ENCODE data around the gene TACC3.
"Not testable (repeated sequence)": the region's sequence is repeated elsewhere in the genome, so short reads cannot be mapped to it uniquely, and the experiment has no call there.

TACC3 gene

DNA sequence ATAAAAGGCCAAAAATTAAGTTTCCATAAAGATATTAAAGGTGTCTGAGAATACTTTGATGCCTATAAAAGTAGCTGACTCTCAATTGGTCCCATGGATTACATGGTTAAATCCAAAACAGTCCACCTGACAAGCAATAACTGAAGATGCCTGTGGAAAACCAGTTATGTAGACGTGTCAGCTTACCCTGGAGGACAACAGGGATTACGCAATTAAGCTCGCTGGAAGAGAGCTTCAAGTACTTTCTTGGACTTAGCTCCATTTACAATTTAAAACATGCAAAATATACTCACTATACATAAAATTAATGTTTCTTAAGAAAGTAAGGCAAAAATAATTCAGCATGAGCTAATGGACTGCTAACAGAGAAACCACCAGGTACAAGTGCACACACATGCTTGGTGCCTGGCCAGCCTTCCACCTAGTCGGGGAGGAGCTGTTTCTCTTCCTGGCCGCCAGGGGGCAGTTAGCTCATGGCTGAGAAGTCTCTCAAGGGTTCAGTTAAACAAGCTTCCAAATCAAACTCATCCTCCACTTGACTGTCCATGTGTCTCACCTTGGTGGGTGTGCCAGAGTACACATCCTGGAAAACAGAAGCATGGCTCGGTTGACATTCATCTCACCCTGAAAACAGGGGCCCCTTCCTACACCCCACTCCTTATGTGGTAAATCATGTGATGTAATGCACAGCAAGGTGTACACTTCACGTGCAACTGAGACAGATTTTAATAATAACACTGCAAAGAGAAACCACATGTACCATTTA, 28.0 kb upstream of the TACC3 start:
- H3K9ac ChIP-seq (ENCODE audit: low read length): no peak overlapping the region
- H3K27ac ChIP-seq (ENCODE audit: low read length): no peak overlapping the region; the same call in 1 of the 2 replicates
- no peak overlapping the region for H3K4me2 ChIP-seq (ENCODE audit: low read depth, low read length)
- peaks cover 24% of the 10 kb centered on the region for H3K36me3 ChIP-seq (replicated peaks; ENCODE audit: insufficient read depth, low read length)
- H3F3A ChIP-seq (ENCODE audit: insufficient read depth, low read length): peaks cover 19% of the 10 kb centered on the region
- peak; percentile 79 for DNase-seq
- H4K20me1 ChIP-seq (ENCODE audit: insufficient read depth, low read length): 0 out of 2 replicates have a peak, but pooled peaks cover 4% of the 10 kb centered on the region
- H3K79me2 ChIP-seq (ENCODE audit: low read length): peaks cover 13% of the 10 kb centered on the region
- H3K4me1 ChIP-seq (ENCODE audit: low read length): no peaks in the 10 kb centered on the region
- H3K9me3 ChIP-seq (replicated peaks; ENCODE audit: insufficient read depth, low read length): no peaks in the 10 kb centered on the region
- H3K4me3 ChIP-seq (ENCODE audit: low read length): no peak overlapping the region
- no peak overlapping the region for H2AFZ ChIP-seq (ENCODE audit: low read length)
- no peak for TF ChIP-seq EZH2 (optimal IDR thresholded peaks at IDR 0.05; ENCODE audit: low read depth, low read length)
- TF ChIP-seq, protein P1, sequence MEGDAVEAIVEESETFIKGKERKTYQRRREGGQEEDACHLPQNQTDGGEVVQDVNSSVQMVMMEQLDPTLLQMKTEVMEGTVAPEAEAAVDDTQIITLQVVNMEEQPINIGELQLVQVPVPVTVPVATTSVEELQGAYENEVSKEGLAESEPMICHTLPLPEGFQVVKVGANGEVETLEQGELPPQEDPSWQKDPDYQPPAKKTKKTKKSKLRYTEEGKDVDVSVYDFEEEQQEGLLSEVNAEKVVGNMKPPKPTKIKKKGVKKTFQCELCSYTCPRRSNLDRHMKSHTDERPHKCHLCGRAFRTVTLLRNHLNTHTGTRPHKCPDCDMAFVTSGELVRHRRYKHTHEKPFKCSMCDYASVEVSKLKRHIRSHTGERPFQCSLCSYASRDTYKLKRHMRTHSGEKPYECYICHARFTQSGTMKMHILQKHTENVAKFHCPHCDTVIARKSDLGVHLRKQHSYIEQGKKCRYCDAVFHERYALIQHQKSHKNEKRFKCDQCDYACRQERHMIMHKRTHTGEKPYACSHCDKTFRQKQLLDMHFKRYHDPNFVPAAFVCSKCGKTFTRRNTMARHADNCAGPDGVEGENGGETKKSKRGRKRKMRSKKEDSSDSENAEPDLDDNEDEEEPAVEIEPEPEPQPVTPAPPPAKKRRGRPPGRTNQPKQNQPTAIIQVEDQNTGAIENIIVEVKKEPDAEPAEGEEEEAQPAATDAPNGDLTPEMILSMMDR (IDR thresholded peaks at IDR 0.05; ENCODE audit: low read length): peak; percentile 93
- no peak for TF ChIP-seq EZH2phosphoT487 (IDR thresholded peaks at IDR 0.05; ENCODE audit: low read length)
- no peaks in the 10 kb centered on the region for H3K9me2 ChIP-seq (replicated peaks; ENCODE audit: insufficient read depth, low read length)
- no peaks in the 10 kb centered on the region for H3K27me3 ChIP-seq (replicated peaks; ENCODE audit: insufficient read depth, low read length)

DNA sequence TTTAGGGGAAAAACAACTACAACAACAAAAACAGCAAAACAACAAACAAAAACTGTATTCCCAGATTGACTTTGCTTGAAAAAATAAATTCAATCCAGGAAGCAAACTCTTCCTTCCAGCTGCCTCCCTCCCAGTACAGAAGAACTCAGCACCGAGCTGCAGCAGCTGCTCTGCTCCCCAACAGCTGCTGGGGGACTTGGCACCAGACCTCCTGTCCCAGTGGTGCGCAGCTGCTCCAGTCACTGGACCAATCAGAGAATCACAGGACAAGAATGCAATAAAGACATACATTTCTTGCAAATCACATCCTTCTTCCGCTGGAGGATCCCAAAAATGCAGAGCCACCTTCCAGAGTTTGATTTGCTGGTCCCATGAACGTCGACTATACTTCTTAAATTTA, 25.4 kb upstream of the TACC3 start:
- peaks cover 21% of the 10 kb centered on the region; the same call in 1 of the 2 replicates for H4K20me1 ChIP-seq (ENCODE audit: insufficient read depth, low read length)
- no peak overlapping the region for H3K27ac ChIP-seq (ENCODE audit: low read length)
- TF ChIP-seq EZH2phosphoT487 (IDR thresholded peaks at IDR 0.05; ENCODE audit: low read length) (no peak), EZH2 (optimal IDR thresholded peaks at IDR 0.05; ENCODE audit: low read depth, low read length) (no peak)
- TF ChIP-seq, protein P1 (IDR thresholded peaks at IDR 0.05; ENCODE audit: low read length): no peak
- peaks cover 32% of the 10 kb centered on the region for H3K36me3 ChIP-seq (replicated peaks; ENCODE audit: insufficient read depth, low read length)
- no peaks in the 10 kb centered on the region for H3K4me1 ChIP-seq (ENCODE audit: low read length)
- H3F3A ChIP-seq (ENCODE audit: insufficient read depth, low read length): peaks cover 19% of the 10 kb centered on the region
- H2AFZ ChIP-seq (ENCODE audit: low read length): no peak overlapping the region
- no peaks in the 10 kb centered on the region for H3K9me2 ChIP-seq (replicated peaks; ENCODE audit: insufficient read depth, low read length)
- H3K4me3 ChIP-seq (ENCODE audit: low read length): no peak overlapping the region
- no peak overlapping the region for H3K4me2 ChIP-seq (ENCODE audit: low read depth, low read length)
- no peak overlapping the region for H3K9ac ChIP-seq (ENCODE audit: low read length)
- peaks cover 38% of the 10 kb centered on the region for H3K79me2 ChIP-seq (ENCODE audit: low read length)
- H3K27me3 ChIP-seq (replicated peaks; ENCODE audit: insufficient read depth, low read length): no peaks in the 10 kb centered on the region
- H3K9me3 ChIP-seq (replicated peaks; ENCODE audit: insufficient read depth, low read length): no peaks in the 10 kb centered on the region
- no peak for DNase-seq

DNA sequence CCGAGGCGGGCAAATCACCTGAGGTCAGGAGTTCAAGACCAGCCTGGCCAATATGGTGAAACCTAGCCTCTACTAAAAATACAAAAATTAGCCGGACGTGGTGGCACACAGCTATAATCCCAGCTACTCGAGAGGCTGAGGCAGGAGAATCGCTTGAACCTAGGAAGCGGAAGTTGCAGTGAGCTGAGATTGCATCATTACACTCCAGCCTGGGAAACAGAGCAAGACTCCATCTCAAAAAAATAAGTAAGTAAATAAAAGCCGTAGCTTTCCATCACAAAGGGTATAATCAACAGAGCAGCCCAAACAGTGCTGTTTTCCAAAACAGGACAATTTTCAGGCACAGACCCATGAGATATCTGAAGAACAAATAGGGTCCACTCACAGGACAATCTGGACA, 19.6 kb upstream of the TACC3 start:
- DNase-seq; H3K9ac ChIP-seq (ENCODE audit: low read length); H2AFZ ChIP-seq (ENCODE audit: low read length); H3F3A ChIP-seq (ENCODE audit: insufficient read depth, low read length); H3K4me1 ChIP-seq (ENCODE audit: low read length); H3K27me3 ChIP-seq (replicated peaks; ENCODE audit: insufficient read depth, low read length); H3K4me2 ChIP-seq (ENCODE audit: low read depth, low read length); H3K27ac ChIP-seq (ENCODE audit: low read length); H3K4me3 ChIP-seq (ENCODE audit: low read length); H3K9me2 ChIP-seq (replicated peaks; ENCODE audit: insufficient read depth, low read length); H3K9me3 ChIP-seq (replicated peaks; ENCODE audit: insufficient read depth, low read length): not testable (repeated sequence)
- Histone ChIP-seq H3K79me2 (ENCODE audit: low read length) (peaks cover 91% of the 10 kb centered on the region), H3K36me3 (replicated peaks; ENCODE audit: insufficient read depth, low read length) (peaks cover 35% of the 10 kb centered on the region), H4K20me1 (ENCODE audit: insufficient read depth, low read length) (peaks cover 66% of the 10 kb centered on the region)

DNA sequence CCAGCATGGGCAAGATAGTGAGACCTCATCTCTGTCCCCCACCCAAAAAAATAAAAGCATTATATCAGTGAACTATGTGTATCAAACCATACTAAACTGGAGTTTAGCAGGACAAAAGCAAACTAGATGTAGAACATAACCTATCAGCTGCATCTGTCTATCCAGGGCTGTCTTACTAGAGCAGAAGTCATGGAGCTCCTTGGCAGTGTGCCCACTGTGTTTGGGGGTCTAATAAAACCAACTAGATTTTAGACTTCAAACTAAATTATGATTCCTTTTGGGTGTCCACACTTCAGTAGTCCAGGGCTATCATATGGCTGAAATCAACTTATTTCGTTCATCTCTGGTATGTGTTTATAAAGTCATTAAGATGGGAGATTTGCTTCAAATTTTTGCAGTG, 17.5 kb upstream of the TACC3 start:
- DNase-seq: no peak
- Histone ChIP-seq H3F3A (ENCODE audit: insufficient read depth, low read length) (peaks cover 7% of the 10 kb centered on the region), H2AFZ (ENCODE audit: low read length) (no peak overlapping the region), H3K79me2 (ENCODE audit: low read length) (peaks cover 97% of the 10 kb centered on the region), H3K9me3 (replicated peaks; ENCODE audit: insufficient read depth, low read length) (no peaks in the 10 kb centered on the region), H3K9me2 (replicated peaks; ENCODE audit: insufficient read depth, low read length) (no peaks in the 10 kb centered on the region), H3K27ac (ENCODE audit: low read length) (no peak overlapping the region), H3K4me1 (ENCODE audit: low read length) (no peaks in the 10 kb centered on the region), H3K4me3 (ENCODE audit: low read length) (no peak overlapping the region), H3K36me3 (replicated peaks; ENCODE audit: insufficient read depth, low read length) (peaks cover 33% of the 10 kb centered on the region), H3K27me3 (replicated peaks; ENCODE audit: insufficient read depth, low read length) (no peaks in the 10 kb centered on the region), H4K20me1 (ENCODE audit: insufficient read depth, low read length) (peaks cover 81% of the 10 kb centered on the region), H3K4me2 (ENCODE audit: low read depth, low read length) (no peak overlapping the region), H3K9ac (ENCODE audit: low read length) (no peak overlapping the region)
- no peak for TF ChIP-seq EZH2phosphoT487 (IDR thresholded peaks at IDR 0.05; ENCODE audit: low read length)
- no peak for TF ChIP-seq EZH2 (optimal IDR thresholded peaks at IDR 0.05; ENCODE audit: low read depth, low read length)
- TF ChIP-seq, protein P1 (IDR thresholded peaks at IDR 0.05; ENCODE audit: low read length): no peak
